Heart right ventricle (tissue), 16 donors: Measurements from ENCODE around the gene FERMT2. TPM values are rescaled to one million over a fixed set of nuclear protein-coding genes. Genes with fewer than 3 reads are reported as not detected.

Experiments used
- ATAC-seq, 8 donors: fragments of 200-7000 bp; cut with Tn5 transposase; one replicate each; pipeline ENCODE4 v1.9.1; 2020; ENCODE audit warnings: mild to moderate bottlenecking in 8 of 8, moderate library complexity in 8 of 8, moderate number of reproducible peaks in 1 of 8
- DNase-seq, 2 donors: peaks; one replicate each; pipeline ENCODE4 v3.0.0-alpha.2; 2020
- H3K27ac ChIP-seq, 10 donors: fragments of 200-600 bp; sonication (generic) in 2 of 10; one replicate each; pipeline versions ENCODE4 v1.5.0 to v1.8.0; 2020 to 2022; ENCODE audit warnings: mild to moderate bottlenecking in 3 of 10
- H3K27me3 ChIP-seq, 7 donors: fragments of 200-600 bp; one replicate each; pipeline ENCODE4 v1.8.0; 2021 to 2022; ENCODE audit warnings: mild to moderate bottlenecking in 2 of 7
- H3K36me3 ChIP-seq, 9 donors: fragments of 200-600 bp; sonication (generic) in 1 of 9; one replicate each; pipeline versions ENCODE4 v1.5.0 to v1.8.0; 2020 to 2022; ENCODE audit warnings: mild to moderate bottlenecking in 2 of 9
- H3K4me1 ChIP-seq, 9 donors: fragments of 200-600 bp; sonication (generic) in 1 of 9; one replicate each; pipeline versions ENCODE4 v1.5.0 to v1.8.0; 2020 to 2022; ENCODE audit warnings: mild to moderate bottlenecking in 4 of 9
- H3K4me3 ChIP-seq, 10 donors: fragments of 200-600 bp; sonication (generic) in 2 of 10; one replicate each; pipeline versions ENCODE4 v1.5.0 to v1.8.0; 2020 to 2022; ENCODE audit warnings: mild to moderate bottlenecking in 7 of 10, moderate library complexity in 2 of 10
- H3K9me3 ChIP-seq, 11 donors: fragments of 200-600 bp in 10 of 11; sonication (generic) in 2 of 11; one replicate each; pipeline versions ENCODE4 v1.5.0 to v1.8.0; 2013 to 2022; ENCODE audit warnings: mild to moderate bottlenecking in 2 of 11, control low read depth in 1 of 11, moderate library complexity in 1 of 11
- WGBS, 2 donors: extraction: QIAGEN DNeasy Blood & Tissue Kit; methylation state at CpG; one replicate each; pipeline ENCODE4 v1.1.7; 2013; ENCODE audit warnings: inconsistent platforms in 1 of 2; 5-methylcytosine and 5-hydroxymethylcytosine counted together
- intact Hi-C, 10 donors: fragments of 100-400 bp; cut with DNase I; formaldehyde crosslinking; loops; one replicate each; pipeline versions ENCODE4 v1.11.1 to v1.14.2; 2022
- polyA plus RNA-seq, 2 donors: library from polyadenylated mRNA; stranded (reverse); fragments of 200-250 nt; gene quantifications; one replicate each; pipeline ENCODE4 v1.2.3, GENCODE V29; 2013
- total RNA-seq, 10 donors: library from RNA; stranded (reverse); fragmentation: NEBNext Ultra II Directional in 3 of 10; extraction: Animal tissue kit (Norgen Biotek cat#: 25700) in 3 of 10; gene quantifications; one replicate each; pipeline versions ENCODE4 v1.2.1 to v1.2.4, GENCODE V29; 2021 to 2023
- TF ChIP-seq, protein P1 (sequence below), 9 donors: fragments of 200-600 bp; sonication (generic) in 2 of 9; IDR thresholded peaks; one replicate each; pipeline versions ENCODE4 v1.5.0 to v1.8.0; 2021 to 2022; ENCODE audit warnings: antibody characterized with exemption in 9 of 9, mild to moderate bottlenecking in 5 of 9, moderate library complexity in 1 of 9
- donor health status: Arrhythmogenic right ventricular cardiomyopathy.
- donor health status: ischemic (EF 13 %, LVEDD 7.1; RV severe dilation, severe dysfunction).
- donor health status: healthy with polysubstance abuse.
- donor health status: DM: no; HTN: yes; CAD: no.
- donor health status: DM: no; HTN: no; CAD: no.
- donor health status: ischemic (EF 25% LVEDD 6.9; RV normal size, moderate dysfunction).
- donor health status: ischemic (EF 25% LVEDD 5.7; RV mildly dilated, moderate dysfunction).
- donor health status: healthy.
- donor health status: DM: yes; HTN: yes; CAD: no.
- donor health status: Ischemic cardiomyopathy.
- donor health status: ischemic (EF 35%, LVEDD 5.7; RV mildly dilated, moderate dysfunction).
- donor health status: nonischemic (EF 11% LVEDD 7.7; RV severe dilation, severe dysfunction).
- donor health status: DM: yes; HTN: yes; CAD: no.
- donor health status: PGD.
- donor health status: ischemic (EF 29% LVEDD 5.4; RV normal size, mild dysfunction).
- donor health status: nonischemic (EF 23%, LVEDD 6.1; RV moderate dilation, normal function).

The FERMT2 gene
- total and polyA plus RNA-seq, 12 donors = 45.7 to 175 (median 111) TPM

DNA sequence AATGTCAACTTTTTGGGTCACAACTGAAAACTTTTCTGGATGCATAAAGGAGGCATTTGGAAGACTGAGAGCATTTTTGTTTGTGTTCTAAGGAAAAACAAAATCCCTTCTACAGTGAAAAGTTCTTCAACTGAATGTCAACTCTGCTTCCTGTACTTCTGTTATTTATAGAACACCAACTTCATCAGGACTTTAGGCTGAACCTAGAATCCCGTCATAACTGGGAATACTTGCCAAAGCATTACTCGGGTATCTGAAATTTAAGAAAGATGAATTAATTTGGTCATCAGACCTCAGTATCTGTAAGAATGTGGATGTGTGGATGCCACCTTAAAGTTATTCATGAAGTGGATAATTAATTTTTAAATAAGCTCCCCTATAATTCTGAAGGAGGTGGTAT, 73.2 kb downstream of the FERMT2 start:
- H3K27me3 ChIP-seq = no peaks in the 10 kb centered on the region
- H3K4me3 ChIP-seq = no peak overlapping the region
- TF ChIP-seq, protein P1, sequence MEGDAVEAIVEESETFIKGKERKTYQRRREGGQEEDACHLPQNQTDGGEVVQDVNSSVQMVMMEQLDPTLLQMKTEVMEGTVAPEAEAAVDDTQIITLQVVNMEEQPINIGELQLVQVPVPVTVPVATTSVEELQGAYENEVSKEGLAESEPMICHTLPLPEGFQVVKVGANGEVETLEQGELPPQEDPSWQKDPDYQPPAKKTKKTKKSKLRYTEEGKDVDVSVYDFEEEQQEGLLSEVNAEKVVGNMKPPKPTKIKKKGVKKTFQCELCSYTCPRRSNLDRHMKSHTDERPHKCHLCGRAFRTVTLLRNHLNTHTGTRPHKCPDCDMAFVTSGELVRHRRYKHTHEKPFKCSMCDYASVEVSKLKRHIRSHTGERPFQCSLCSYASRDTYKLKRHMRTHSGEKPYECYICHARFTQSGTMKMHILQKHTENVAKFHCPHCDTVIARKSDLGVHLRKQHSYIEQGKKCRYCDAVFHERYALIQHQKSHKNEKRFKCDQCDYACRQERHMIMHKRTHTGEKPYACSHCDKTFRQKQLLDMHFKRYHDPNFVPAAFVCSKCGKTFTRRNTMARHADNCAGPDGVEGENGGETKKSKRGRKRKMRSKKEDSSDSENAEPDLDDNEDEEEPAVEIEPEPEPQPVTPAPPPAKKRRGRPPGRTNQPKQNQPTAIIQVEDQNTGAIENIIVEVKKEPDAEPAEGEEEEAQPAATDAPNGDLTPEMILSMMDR (IDR thresholded peaks at IDR 0.05) = no peak
- no peaks in the 10 kb centered on the region for H3K9me3 ChIP-seq
- 2 to 19% methylated on average over 2 of the region's 2 CpGs for WGBS, 2 donors
- no peak for DNase-seq
- intact Hi-C loops = loop anchor here in 5 of 10 donors (2.0 to 10.0 kb wide), 4 partner anchors 71 to 77 kb away; partner anchors contain the start of gene FERMT2 (in 4 of the 5)
- H3K27ac ChIP-seq = peak overlapping the region in 8 of 10 donors; percentile 15 to 59 (median 46)
- H3K4me1 ChIP-seq = peaks cover 0 to 61% (median 32%) of the 10 kb centered on the region in 9 donors
- peaks cover 0 to 92% (median 45%) of the 10 kb centered on the region in 9 donors for H3K36me3 ChIP-seq
- ATAC-seq = peak in 5 of 8 donors; percentile 65 to 80 (median 76)

DNA sequence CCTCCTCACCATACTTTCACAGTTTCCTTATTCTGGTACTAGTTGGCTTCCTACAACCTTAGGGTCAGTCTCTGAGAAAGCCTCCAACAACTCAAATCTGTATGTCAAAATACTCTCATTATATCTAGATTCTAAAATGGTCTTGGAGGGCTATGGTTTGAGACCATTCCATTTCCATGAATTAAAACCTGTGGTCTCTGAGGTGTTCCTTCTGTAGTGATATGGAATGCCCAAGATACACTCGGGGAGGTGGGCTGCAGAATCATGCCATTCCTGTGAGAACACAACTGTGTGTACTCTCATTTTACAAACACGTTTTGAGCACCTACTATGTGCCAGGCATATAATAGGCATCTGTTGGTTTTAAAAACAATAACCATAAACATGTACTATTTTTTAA, 74.0 kb downstream of the FERMT2 start:
- intact Hi-C loops = loop anchor here in 4 of 10 donors (2.0 to 10.0 kb wide), 3 partner anchors 72 to 78 kb away; partner anchors contain the start of gene FERMT2 (in 3 of the 4)
- TF ChIP-seq, protein P1 (IDR thresholded peaks at IDR 0.05) = no peak
- WGBS, 2 donors = 89 to 90% methylated on average over 2 of the region's 2 CpGs

GRCh38 chr14:52876311-52876710, 74.5 kb downstream of the FERMT2 start:
- TF ChIP-seq, protein P1 (IDR thresholded peaks at IDR 0.05) = no peak

More for the DNA sequence above, 74.0 kb downstream of the FERMT2 start:
- DNase-seq (no peak), ATAC-seq (no peak)
- Histone ChIP-seq H3K27ac (peak overlapping the region in 6 of 10 donors; percentile 15 to 59 (median 51)), H3K27me3 (no peaks in the 10 kb centered on the region), H3K4me1 (peaks cover 0 to 55% (median 32%) of the 10 kb centered on the region in 9 donors), H3K36me3 (peaks cover 0 to 100% (median 47%) of the 10 kb centered on the region in 9 donors), H3K9me3 (no peaks in the 10 kb centered on the region), H3K4me3 (no peak overlapping the region)

DNA sequence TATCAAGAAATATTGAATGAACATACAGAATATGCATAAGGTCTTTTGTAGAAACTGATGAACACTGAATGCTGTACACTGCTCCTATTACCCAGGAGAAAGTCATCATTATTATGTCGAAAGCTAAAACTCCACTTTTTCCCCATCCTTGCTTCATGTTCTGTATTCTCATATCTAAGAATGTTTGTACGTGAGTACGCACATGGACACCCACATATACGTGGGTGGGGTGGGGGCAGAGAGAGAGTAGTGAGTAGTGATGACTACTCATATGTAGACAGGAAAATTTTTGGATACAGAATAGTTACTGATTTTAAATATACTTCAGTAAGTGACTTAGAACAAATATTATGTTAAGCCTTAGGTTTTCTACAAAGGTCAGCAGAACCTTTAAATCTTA, 75.1 kb downstream of the FERMT2 start:
- Histone ChIP-seq H3K36me3 (peaks cover 0 to 100% (median 57%) of the 10 kb centered on the region in 9 donors), H3K27ac (peak overlapping the region in 2 of 10 donors; percentile 42 to 59), H3K9me3 (no peaks in the 10 kb centered on the region), H3K4me3 (no peak overlapping the region), H3K4me1 (peaks cover 0 to 46% (median 32%) of the 10 kb centered on the region in 9 donors), H3K27me3 (no peaks in the 10 kb centered on the region)
- DNase-seq (no peak), ATAC-seq (no peak)
- intact Hi-C loops = loop anchor here in 4 of 10 donors (2.0 to 10.0 kb wide), 3 partner anchors 73 to 79 kb away; partner anchors contain the start of gene FERMT2 (in 3 of the 4)
- 90 to 93% methylated on average over 4 of the region's 4 CpGs for WGBS, 2 donors
- TF ChIP-seq, protein P1 (IDR thresholded peaks at IDR 0.05) = no peak

More at GRCh38 chr14:52876311-52876710, 74.5 kb downstream of the FERMT2 start:
- peaks cover 0 to 100% (median 52%) of the 10 kb centered on the region in 9 donors for H3K36me3 ChIP-seq
- no peaks in the 10 kb centered on the region for H3K9me3 ChIP-seq
- H3K27ac ChIP-seq = peak overlapping the region in 3 of 10 donors; percentile 15 to 59 (median 42)
- H3K4me1 ChIP-seq = peaks cover 0 to 52% (median 32%) of the 10 kb centered on the region in 9 donors
- no peak for ATAC-seq
- no peaks in the 10 kb centered on the region for H3K27me3 ChIP-seq
- no peak for DNase-seq
- 91 to 96% methylated on average over 1 of the region's 1 CpG for WGBS, 2 donors
- intact Hi-C loops = loop anchor here in 4 of 10 donors (2.0 to 10.0 kb wide), 3 partner anchors 72 to 78 kb away; partner anchors contain the start of gene FERMT2 (in 3 of the 4)
- no peak overlapping the region for H3K4me3 ChIP-seq
